NCI-H2081 treated with DMSO at 0.1 percent for 48 hours (cell line): Measurements from ENCODE around the gene WBP2.
"Not testable (repeated sequence)": the region's sequence is repeated elsewhere in the genome, so short reads cannot be mapped to it uniquely, and the experiment has no call there.

ENCODE experiments used
- DNase-seq: peaks from one replicate; lab custom pipeline; 2025; lab: John Stamatoyannopoulos, UW

Gene WBP2

GRCh38 chr17:75813081-75814020, 41.8 kb downstream of the WBP2 start:
- no peak for DNase-seq

GRCh38 chr17:75812096-75813013, 42.8 kb downstream of the WBP2 start:
- DNase-seq = no peak

- DNase-seq = no peak
Measured at GRCh38 chr17:75811174-75811573, 44.0 kb downstream of the WBP2 start.

GRCh38 chr17:75810756-75811155, 44.4 kb downstream of the WBP2 start:
- DNase-seq = not testable (repeated sequence)

GRCh38 chr17:75810216-75810615, 44.9 kb downstream of the WBP2 start:
- no peak for DNase-seq

GRCh38 chr17:75809631-75810111, 45.5 kb downstream of the WBP2 start:
- DNase-seq = no peak

- DNase-seq = no peak
Measured at GRCh38 chr17:75808905-75809621, 46.1 kb downstream of the WBP2 start.

- no peak for DNase-seq
Measured at GRCh38 chr17:75808549-75808904, 46.6 kb downstream of the WBP2 start.

GRCh38 chr17:75807861-75808260, 47.3 kb downstream of the WBP2 start:
- no peak for DNase-seq

GRCh38 chr17:75806822-75807500, 48.2 kb downstream of the WBP2 start:
- DNase-seq = no peak

- no peak for DNase-seq
Measured at GRCh38 chr17:75803883-75804282, 51.3 kb downstream of the WBP2 start.

GRCh38 chr17:75799402-75799801, 55.7 kb downstream of the WBP2 start:
- no peak for DNase-seq

GRCh38 chr17:75795820-75796607, 59.1 kb downstream of the WBP2 start:
- DNase-seq = no peak
